ENCODE results near the gene CYP2J2.
"Not testable (repeated sequence)": the region's sequence is repeated elsewhere in the genome, so short reads cannot be mapped to it uniquely, and the experiment has no call there.

Gene CYP2J2

GRCh38 chr1:59926381-59927123, at the start of gene CYP2J2:
CYP2J2 (minus strand) TSS chr1:59926773; CDS start chr1:59926746, 27 bp downstream.
- TF ChIP-seq CTCF (conservative IDR thresholded peaks at IDR 0.05) = no peak
- peak within 1 kb of the TSS; percentile 86 for H3K27ac ChIP-seq

DNA sequence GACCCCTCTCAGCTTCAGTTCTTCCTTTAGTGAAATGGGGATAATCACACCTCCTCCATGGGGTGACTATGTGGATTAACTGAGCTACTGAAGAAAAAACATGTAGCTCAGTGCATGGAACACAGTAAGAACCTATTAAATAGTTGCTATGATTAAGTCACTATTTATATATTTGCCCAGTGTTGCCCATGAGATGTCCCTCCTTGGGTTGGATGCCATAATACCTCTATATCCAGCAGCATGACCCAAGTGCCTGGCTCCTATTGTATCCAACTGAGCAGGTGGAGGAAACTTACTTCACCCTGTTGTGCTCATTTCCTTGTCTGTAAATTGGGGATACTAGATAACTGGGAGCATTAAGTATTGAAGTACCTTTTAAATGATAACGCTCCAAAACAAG, 47.1 kb upstream of the CYP2J2 start:
- no peak overlapping the region for H3K27ac ChIP-seq
- no peak for TF ChIP-seq CTCF (conservative IDR thresholded peaks at IDR 0.05)

GRCh38 chr1:59972216-59972927, 45.8 kb upstream of the CYP2J2 start:
- TF ChIP-seq CTCF (conservative IDR thresholded peaks at IDR 0.05) = no peak

GRCh38 chr1:59971464-59971911, 44.9 kb upstream of the CYP2J2 start:
- peak; percentile 91 for TF ChIP-seq CTCF (conservative IDR thresholded peaks at IDR 0.05)
- H3K27ac ChIP-seq = peak overlapping the region; percentile 30; the same call in 1 of the 2 replicates

More at GRCh38 chr1:59972216-59972927, 45.8 kb upstream of the CYP2J2 start:
- H3K27ac ChIP-seq = no peak overlapping the region

GRCh38 chr1:59969542-59970175, 43.1 kb upstream of the CYP2J2 start:
- H3K27ac ChIP-seq = not testable (repeated sequence)

- H3K27ac ChIP-seq = not testable (repeated sequence)
Observed at GRCh38 chr1:59968746-59969145, 42.2 kb upstream of the CYP2J2 start.

GRCh38 chr1:59967780-59968179, 41.2 kb upstream of the CYP2J2 start:
- peak overlapping the region; percentile 72 for H3K27ac ChIP-seq
- no peak for TF ChIP-seq CTCF (conservative IDR thresholded peaks at IDR 0.05)

DNA sequence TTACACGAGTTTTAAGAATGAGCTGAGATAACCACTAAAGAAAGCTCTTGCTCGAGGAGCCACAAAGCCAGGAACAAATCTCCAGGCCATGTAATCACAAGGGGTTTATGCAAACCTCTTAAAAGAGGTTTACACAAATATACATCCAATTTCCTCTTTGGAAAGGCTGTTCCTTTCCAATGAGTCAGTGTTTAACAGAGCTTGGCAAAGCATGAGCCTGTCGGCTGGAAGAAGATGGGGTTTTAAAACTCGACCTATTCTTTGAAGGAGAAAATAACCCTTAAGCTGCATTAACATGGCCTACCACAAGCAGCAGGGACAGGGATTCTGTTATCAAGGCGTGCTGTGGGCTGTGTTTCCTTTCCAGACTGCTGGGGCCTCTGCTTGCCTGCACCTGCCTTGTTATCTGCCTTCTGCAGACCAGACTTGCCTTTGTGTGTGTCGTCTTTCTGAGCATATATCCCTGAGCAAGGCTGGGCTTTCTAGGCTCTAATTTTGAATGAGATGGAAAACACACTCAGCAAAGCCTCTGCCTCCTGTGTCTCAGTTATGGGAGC, 40.6 kb upstream of the CYP2J2 start:
- TF ChIP-seq CTCF (conservative IDR thresholded peaks at IDR 0.05) = no peak
- peak overlapping the region; percentile 72 for H3K27ac ChIP-seq
